ENCODE measurements around the gene MTIF3.

- no peak for TF ChIP-seq CTCF (conservative IDR thresholded peaks at IDR 0.05; ENCODE audit: low read depth, low read length)
- no peak for TF ChIP-seq EZH2 (IDR thresholded peaks at IDR 0.05; ENCODE audit: borderline replicate concordance, low read depth, low read length, poor library complexity, severe bottlenecking)
These were observed 2.1 kb downstream of the MTIF3 start for GRCh38 chr13:27448308-27448707.
